HG03354 (cell line): ENCODE measurements around the gene CNPY1.
"Not testable (repeated sequence)": the region's sequence is repeated elsewhere in the genome, so short reads cannot be mapped to it uniquely, and the experiment has no call there.

Source experiments
- ATAC-seq: cut with Tn5 transposase; IDR thresholded peaks from one replicate; pipeline ENCODE4 v1.9.1; 2021; ENCODE audit warnings: mild to moderate bottlenecking; ENCODE audit not compliant: unreplicated experiment, poor library complexity, severe bottlenecking

CNPY1 gene

GRCh38 chr7:155546449-155546848 lies at the start of gene CNPY1:
Gene CNPY1, minus strand, starts transcription at chr7:155546559. Its CDS starts 630 bp downstream, at chr7:155545929.
- ATAC-seq, result not testable (repeated sequence)

- no peak for ATAC-seq
These were observed 48.6 kb upstream of the CNPY1 start for GRCh38 chr7:155594961-155595366.

- ATAC-seq, result no peak
These were observed 47.9 kb upstream of the CNPY1 start for GRCh38 chr7:155594163-155594732.

- ATAC-seq, result no peak
These were observed 47.3 kb upstream of the CNPY1 start for GRCh38 chr7:155593461-155594162.

GRCh38 chr7:155591055-155591775 lies 44.9 kb upstream of the CNPY1 start:
- ATAC-seq, result no peak

GRCh38 chr7:155590215-155591018 lies 44.1 kb upstream of the CNPY1 start:
- peak; percentile 67 for ATAC-seq

- no peak for ATAC-seq
These were observed 42.9 kb upstream of the CNPY1 start for GRCh38 chr7:155589001-155589980.

- no peak for ATAC-seq
These were observed 42.2 kb upstream of the CNPY1 start for GRCh38 chr7:155588468-155588998.

GRCh38 chr7:155587486-155587885 lies 41.1 kb upstream of the CNPY1 start:
- no peak for ATAC-seq

- ATAC-seq, result no peak
These were observed 40.6 kb upstream of the CNPY1 start for GRCh38 chr7:155586843-155587440.

GRCh38 chr7:155585951-155586350 lies 39.6 kb upstream of the CNPY1 start:
- ATAC-seq, result no peak

- ATAC-seq, result no peak
These were observed 39.2 kb upstream of the CNPY1 start for GRCh38 chr7:155585532-155585895.

GRCh38 chr7:155584763-155585531 lies 38.6 kb upstream of the CNPY1 start:
- no peak for ATAC-seq

- no peak for ATAC-seq
These were observed 37.9 kb upstream of the CNPY1 start for GRCh38 chr7:155584261-155584660.

GRCh38 chr7:155583636-155584035 lies 37.3 kb upstream of the CNPY1 start:
- ATAC-seq, result no peak

- ATAC-seq, result no peak
These were observed 35.6 kb upstream of the CNPY1 start for GRCh38 chr7:155581954-155582353.

- no peak for ATAC-seq
These were observed 34.9 kb upstream of the CNPY1 start for GRCh38 chr7:155581107-155581830.
